ENCODE data around the gene GSTT4.
A peak's percentile ranks its signal among the peaks of the same experiment; 100 is the strongest.

The GSTT4 gene

DNA sequence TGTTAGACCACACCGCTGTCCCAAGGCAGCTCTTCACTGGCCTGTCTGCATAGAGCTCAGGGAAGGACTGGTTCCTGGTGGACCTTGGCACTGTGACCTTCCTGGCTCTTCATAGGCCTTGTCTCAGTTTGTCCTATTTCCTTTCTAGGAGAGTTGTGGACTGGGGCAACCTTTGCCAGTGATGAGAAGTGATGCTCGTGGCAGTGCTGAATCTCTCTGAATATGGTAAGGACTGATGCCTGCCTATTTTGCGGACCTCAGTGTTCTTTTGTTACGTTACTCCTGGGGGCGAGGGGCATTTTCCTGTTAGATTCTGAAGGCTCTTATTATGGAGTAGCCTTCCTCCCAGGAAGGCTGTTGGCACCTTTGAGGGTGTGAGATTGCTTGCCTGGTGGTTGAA is 30.0 kb upstream of the GSTT4 start:
- no peak for DNase-seq (ENCODE audit: low spot score in 2 of 2)
- no peak for ATAC-seq (replicated peaks; ENCODE audit: extremely low read depth, poor library complexity, severe bottlenecking)
- peaks cover 29% of the 10 kb centered on the region for H3K36me3 Mint-ChIP-seq (ENCODE audit: insufficient read depth)
- no peaks in the 10 kb centered on the region for H3K9me3 Mint-ChIP-seq
- H3K27me3 Mint-ChIP-seq = no peaks in the 10 kb centered on the region
- no peak overlapping the region for H3K4me3 Mint-ChIP-seq
- H3K27ac Mint-ChIP-seq (ENCODE audit: low read depth) = no peak overlapping the region
- peaks cover 24% of the 10 kb centered on the region for H3K4me1 Mint-ChIP-seq

- peaks cover 20% of the 10 kb centered on the region for H3K36me3 Mint-ChIP-seq (ENCODE audit: insufficient read depth)
- peak overlapping the region; percentile 64 for H3K27ac Mint-ChIP-seq (ENCODE audit: low read depth)
- no peaks in the 10 kb centered on the region for H3K27me3 Mint-ChIP-seq
- peaks cover 24% of the 10 kb centered on the region for H3K4me1 Mint-ChIP-seq
- no peak for DNase-seq (ENCODE audit: low spot score in 2 of 2)
- no peak overlapping the region for H3K4me3 Mint-ChIP-seq
- ATAC-seq (replicated peaks; ENCODE audit: extremely low read depth, poor library complexity, severe bottlenecking) = no peak
- H3K9me3 Mint-ChIP-seq = no peaks in the 10 kb centered on the region
Measured at GRCh38 chr22:24033731-24034130, 28.5 kb upstream of the GSTT4 start.

- Mint-ChIP-seq H3K36me3 (ENCODE audit: insufficient read depth) (peaks cover 11% of the 10 kb centered on the region), H3K27ac (ENCODE audit: low read depth) (no peak overlapping the region), H3K27me3 (no peaks in the 10 kb centered on the region)
Measured at GRCh38 chr22:24030186-24030702, 25.0 kb upstream of the GSTT4 start.

GRCh38 chr22:24029304-24029703 is 24.1 kb upstream of the GSTT4 start:
- H3K4me1 Mint-ChIP-seq = peaks cover 34% of the 10 kb centered on the region

More at GRCh38 chr22:24030186-24030702, 25.0 kb upstream of the GSTT4 start:
- no peak for DNase-seq (ENCODE audit: low spot score in 2 of 2)
- Mint-ChIP-seq H3K4me1 (peaks cover 32% of the 10 kb centered on the region), H3K9me3 (no peaks in the 10 kb centered on the region), H3K4me3 (no peak overlapping the region)
- no peak for ATAC-seq (replicated peaks; ENCODE audit: extremely low read depth, poor library complexity, severe bottlenecking)

GRCh38 chr22:24028533-24028932 is 23.3 kb upstream of the GSTT4 start:
- no peak overlapping the region for H3K27ac Mint-ChIP-seq (ENCODE audit: low read depth)
- no peaks in the 10 kb centered on the region for H3K9me3 Mint-ChIP-seq
- no peak overlapping the region for H3K4me3 Mint-ChIP-seq
- no peak for DNase-seq (ENCODE audit: low spot score in 2 of 2)
- ATAC-seq (replicated peaks; ENCODE audit: extremely low read depth, poor library complexity, severe bottlenecking) = no peak
- peaks cover 35% of the 10 kb centered on the region for H3K4me1 Mint-ChIP-seq
- peaks cover 11% of the 10 kb centered on the region for H3K36me3 Mint-ChIP-seq (ENCODE audit: insufficient read depth)
- no peaks in the 10 kb centered on the region for H3K27me3 Mint-ChIP-seq

More at GRCh38 chr22:24029304-24029703, 24.1 kb upstream of the GSTT4 start:
- Mint-ChIP-seq H3K27me3 (no peaks in the 10 kb centered on the region), H3K9me3 (no peaks in the 10 kb centered on the region), H3K4me3 (no peak overlapping the region), H3K36me3 (ENCODE audit: insufficient read depth) (peaks cover 11% of the 10 kb centered on the region), H3K27ac (ENCODE audit: low read depth) (no peak overlapping the region)
- DNase-seq (ENCODE audit: low spot score in 2 of 2) (no peak), ATAC-seq (replicated peaks; ENCODE audit: extremely low read depth, poor library complexity, severe bottlenecking) (no peak)

GRCh38 chr22:24027991-24028390 is 22.7 kb upstream of the GSTT4 start:
- Mint-ChIP-seq H3K4me1 (peaks cover 35% of the 10 kb centered on the region), H3K27me3 (no peaks in the 10 kb centered on the region), H3K36me3 (ENCODE audit: insufficient read depth) (peaks cover 11% of the 10 kb centered on the region), H3K27ac (ENCODE audit: low read depth) (no peak overlapping the region), H3K4me3 (no peak overlapping the region), H3K9me3 (no peaks in the 10 kb centered on the region)
- ATAC-seq (replicated peaks; ENCODE audit: extremely low read depth, poor library complexity, severe bottlenecking) = no peak
- no peak for DNase-seq (ENCODE audit: low spot score in 2 of 2)

DNA sequence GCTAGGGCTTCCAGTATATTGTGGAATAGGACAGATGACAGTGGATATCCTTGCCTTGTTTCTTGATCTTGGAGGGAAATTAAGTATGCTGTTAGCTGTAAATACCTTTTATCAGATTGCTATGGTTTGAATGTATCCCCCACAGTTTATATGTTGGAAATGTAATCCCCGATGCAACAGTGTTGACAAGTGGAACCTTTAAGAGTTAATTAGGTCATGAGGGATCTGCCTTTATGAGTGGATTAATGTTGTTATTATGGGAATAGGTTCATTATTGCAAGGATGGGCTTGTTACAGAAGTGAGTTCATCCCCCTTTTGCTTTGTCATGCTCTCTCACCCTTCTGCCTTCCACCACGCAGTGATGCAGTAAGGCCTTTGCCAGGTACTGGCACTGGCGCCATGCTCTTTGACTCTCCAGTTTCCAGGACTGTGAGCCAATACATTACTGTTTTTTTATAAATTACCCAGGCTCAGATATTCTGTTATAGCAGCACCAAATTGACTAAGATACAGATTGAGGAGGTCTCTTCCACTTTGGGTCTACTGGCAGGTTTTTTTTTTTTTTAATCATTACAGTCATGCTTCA is 22.2 kb upstream of the GSTT4 start:
- H3K36me3 Mint-ChIP-seq (ENCODE audit: insufficient read depth) = peaks cover 11% of the 10 kb centered on the region
- H3K4me3 Mint-ChIP-seq = no peak overlapping the region
- no peaks in the 10 kb centered on the region for H3K9me3 Mint-ChIP-seq
- ATAC-seq (replicated peaks; ENCODE audit: extremely low read depth, poor library complexity, severe bottlenecking) (no peak), DNase-seq (ENCODE audit: low spot score in 2 of 2) (no peak)
- no peak overlapping the region for H3K27ac Mint-ChIP-seq (ENCODE audit: low read depth)
- peaks cover 38% of the 10 kb centered on the region for H3K4me1 Mint-ChIP-seq
- H3K27me3 Mint-ChIP-seq = no peaks in the 10 kb centered on the region

DNA sequence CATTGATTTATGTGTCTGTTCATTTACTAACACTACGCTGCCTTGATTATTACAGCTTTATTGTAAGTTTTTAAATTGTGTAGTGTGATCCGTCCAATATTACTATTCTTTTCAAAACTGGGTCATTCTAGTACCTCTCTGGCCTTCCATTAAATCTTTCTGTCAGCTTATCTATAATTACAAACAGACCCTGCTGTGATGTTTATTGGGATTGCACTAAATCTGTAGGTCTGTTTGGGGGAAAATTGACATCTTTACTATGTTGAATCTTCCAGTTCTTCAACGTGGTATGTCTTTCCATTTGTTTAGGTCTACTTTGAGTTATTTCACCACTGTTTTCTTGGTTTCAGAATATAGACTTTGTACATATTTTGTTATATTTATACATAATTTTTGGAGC is 21.5 kb upstream of the GSTT4 start:
- Mint-ChIP-seq H3K4me3 (no peak overlapping the region), H3K36me3 (ENCODE audit: insufficient read depth) (peaks cover 9% of the 10 kb centered on the region), H3K4me1 (peaks cover 32% of the 10 kb centered on the region), H3K9me3 (no peaks in the 10 kb centered on the region), H3K27me3 (no peaks in the 10 kb centered on the region), H3K27ac (ENCODE audit: low read depth) (no peak overlapping the region)
- ATAC-seq (replicated peaks; ENCODE audit: extremely low read depth, poor library complexity, severe bottlenecking) (no peak), DNase-seq (ENCODE audit: low spot score in 2 of 2) (no peak)

DNA sequence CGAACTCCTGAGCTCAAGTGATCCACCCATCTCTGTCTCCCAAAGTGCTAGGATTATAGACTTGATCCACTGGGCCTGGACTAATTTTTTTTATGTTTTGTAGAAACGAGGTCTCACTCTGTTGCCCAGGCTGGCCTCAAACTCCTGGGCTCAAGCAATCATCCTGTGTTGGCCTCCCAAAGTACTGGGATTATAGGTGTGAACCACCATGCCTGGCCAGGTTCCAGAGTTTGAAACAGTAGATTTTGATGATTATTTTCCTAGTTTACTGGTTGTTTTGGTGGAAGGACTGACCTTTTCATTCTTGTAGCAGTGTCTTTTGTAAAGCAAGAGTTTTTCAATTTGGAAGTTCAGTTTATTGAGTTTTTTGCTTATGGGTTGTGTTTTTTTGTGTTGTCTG is 20.8 kb upstream of the GSTT4 start:
- no peak overlapping the region for H3K4me3 Mint-ChIP-seq
- no peak for DNase-seq (ENCODE audit: low spot score in 2 of 2)

GRCh38 chr22:24025475-24025874 is 20.2 kb upstream of the GSTT4 start:
- Mint-ChIP-seq H3K27ac (ENCODE audit: low read depth) (no peak overlapping the region), H3K36me3 (ENCODE audit: insufficient read depth) (peaks cover 10% of the 10 kb centered on the region), H3K4me3 (no peak overlapping the region), H3K27me3 (no peaks in the 10 kb centered on the region), H3K9me3 (no peaks in the 10 kb centered on the region), H3K4me1 (peaks cover 28% of the 10 kb centered on the region)
- DNase-seq (ENCODE audit: low spot score in 2 of 2) (no peak), ATAC-seq (replicated peaks; ENCODE audit: extremely low read depth, poor library complexity, severe bottlenecking) (no peak)

More for the DNA sequence above, 20.8 kb upstream of the GSTT4 start:
- Mint-ChIP-seq H3K4me1 (peaks cover 28% of the 10 kb centered on the region), H3K9me3 (no peaks in the 10 kb centered on the region), H3K27me3 (no peaks in the 10 kb centered on the region), H3K27ac (ENCODE audit: low read depth) (no peak overlapping the region), H3K36me3 (ENCODE audit: insufficient read depth) (peaks cover 10% of the 10 kb centered on the region)
- ATAC-seq (replicated peaks; ENCODE audit: extremely low read depth, poor library complexity, severe bottlenecking) = no peak

- Mint-ChIP-seq H3K4me3 (no peak overlapping the region), H3K9me3 (no peaks in the 10 kb centered on the region), H3K27ac (ENCODE audit: low read depth) (no peak overlapping the region), H3K27me3 (no peaks in the 10 kb centered on the region), H3K36me3 (ENCODE audit: insufficient read depth) (peaks cover 12% of the 10 kb centered on the region), H3K4me1 (peaks cover 28% of the 10 kb centered on the region)
- ATAC-seq (replicated peaks; ENCODE audit: extremely low read depth, poor library complexity, severe bottlenecking) = no peak
- no peak for DNase-seq (ENCODE audit: low spot score in 2 of 2)
Measured at GRCh38 chr22:24024354-24024753, 19.1 kb upstream of the GSTT4 start.

GRCh38 chr22:24023204-24023789 is 18.0 kb upstream of the GSTT4 start:
- no peak for DNase-seq (ENCODE audit: low spot score in 2 of 2)
- Mint-ChIP-seq H3K4me3 (no peak overlapping the region), H3K36me3 (ENCODE audit: insufficient read depth) (peaks cover 12% of the 10 kb centered on the region), H3K27ac (ENCODE audit: low read depth) (no peak overlapping the region), H3K4me1 (peaks cover 33% of the 10 kb centered on the region), H3K27me3 (no peaks in the 10 kb centered on the region), H3K9me3 (no peaks in the 10 kb centered on the region)
- ATAC-seq (replicated peaks; ENCODE audit: extremely low read depth, poor library complexity, severe bottlenecking) = no peak

DNA sequence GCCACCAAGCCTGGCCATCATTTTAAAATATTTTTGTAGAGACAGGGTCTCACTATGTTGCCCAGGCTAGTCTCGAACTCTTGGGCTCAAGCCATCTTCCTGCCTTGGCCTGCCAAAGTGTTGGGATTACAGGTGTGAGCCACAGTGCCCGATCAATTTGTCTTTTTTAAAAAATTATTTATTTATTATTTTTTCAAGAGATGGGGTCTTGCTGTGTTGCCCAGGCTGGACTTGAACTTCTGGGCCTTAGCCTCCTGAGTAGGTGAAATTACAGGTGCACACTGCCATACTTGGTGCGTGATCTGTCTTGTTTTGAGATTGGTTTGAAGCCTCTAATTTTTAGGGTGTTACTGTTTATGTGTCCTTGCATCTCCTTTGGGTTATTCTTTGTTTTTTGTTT is 16.1 kb upstream of the GSTT4 start:
- Mint-ChIP-seq H3K27me3 (no peaks in the 10 kb centered on the region), H3K27ac (ENCODE audit: low read depth) (no peak overlapping the region), H3K9me3 (no peaks in the 10 kb centered on the region), H3K4me3 (no peak overlapping the region), H3K4me1 (peaks cover 35% of the 10 kb centered on the region), H3K36me3 (ENCODE audit: insufficient read depth) (peaks cover 12% of the 10 kb centered on the region)
- no peak for ATAC-seq (replicated peaks; ENCODE audit: extremely low read depth, poor library complexity, severe bottlenecking)
- DNase-seq (ENCODE audit: low spot score in 2 of 2) = no peak

Data from central memory CD8-positive, alpha-beta T cell (primary cell).